HUDEP-2 (cell line): Measurements from ENCODE around the gene COL5A1.
A peak's percentile ranks its signal among the peaks of the same experiment; 100 is the strongest.
"Not testable (repeated sequence)": the region's sequence is repeated elsewhere in the genome, so short reads cannot be mapped to it uniquely, and the experiment has no call there.

Experiments
- DNase-seq, 76 experiments: peaks; one replicate each; lab custom pipeline; 2025; ENCODE audit not compliant: unreplicated experiment in 76 of 76; lab: John Stamatoyannopoulos, UW

COL5A1 gene

GRCh38 chr9:134676361-134676760, 34.8 kb downstream of the COL5A1 start:
- no peak for DNase-seq

DNA sequence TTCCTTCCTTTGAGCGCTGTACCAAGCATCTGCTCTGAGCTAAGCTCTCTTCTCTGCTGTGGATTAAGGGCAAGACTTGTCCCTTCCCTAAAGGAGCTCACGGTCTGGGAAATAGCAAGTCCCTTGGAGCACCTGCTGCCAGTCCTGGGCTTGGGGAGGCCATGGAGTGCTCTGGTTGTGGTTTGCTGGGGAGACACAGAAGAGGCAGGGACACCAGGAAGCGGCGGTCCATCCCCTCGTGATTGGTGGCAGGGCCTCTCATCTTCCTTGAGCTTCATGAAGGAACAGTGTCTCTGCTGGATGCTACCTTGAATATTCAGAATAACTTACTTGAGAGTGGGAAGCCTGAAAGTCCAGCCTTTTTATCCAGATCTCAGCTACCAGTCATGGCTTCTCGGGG, 35.3 kb downstream of the COL5A1 start:
- DNase-seq = no peak

GRCh38 chr9:134677743-134678142, 36.1 kb downstream of the COL5A1 start:
- DNase-seq = no peak

GRCh38 chr9:134678206-134678605, 36.6 kb downstream of the COL5A1 start:
- no peak for DNase-seq

GRCh38 chr9:134678666-134679443, 37.3 kb downstream of the COL5A1 start:
- DNase-seq = no peak

- no peak for DNase-seq
Measured at GRCh38 chr9:134679616-134680392, 38.2 kb downstream of the COL5A1 start.

DNA sequence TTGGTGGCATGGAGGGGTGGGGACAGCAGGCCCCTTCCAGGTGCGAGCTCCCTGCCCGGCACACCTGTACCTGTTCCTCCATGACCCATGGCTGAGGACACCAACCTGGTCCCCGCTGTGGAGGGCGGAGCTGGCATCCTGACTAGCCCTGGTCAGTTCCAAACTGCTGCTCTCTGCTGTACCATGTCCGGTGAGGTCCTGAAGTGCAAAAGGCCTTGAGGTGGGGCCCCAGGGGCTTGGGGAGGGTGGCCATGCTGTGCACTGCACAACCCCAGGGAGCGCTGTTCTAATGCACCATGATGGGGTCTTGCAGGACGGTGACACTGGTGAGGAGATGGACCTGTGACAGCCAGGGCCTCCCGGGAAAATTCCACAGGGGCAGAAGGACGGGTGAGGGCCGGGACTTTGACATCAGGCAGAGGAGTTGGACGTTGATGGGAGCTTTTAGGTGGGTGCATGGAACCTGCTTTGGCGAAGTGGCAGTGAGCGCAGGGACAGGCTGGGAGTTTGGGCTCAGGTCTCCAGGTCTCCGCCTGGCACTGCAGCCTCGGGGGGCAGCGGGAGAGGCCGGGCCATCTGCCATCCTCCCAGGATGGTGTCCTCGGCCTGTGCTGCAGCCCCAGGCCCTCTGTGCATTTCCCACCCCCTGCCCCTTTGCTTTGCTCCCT, 38.9 kb downstream of the COL5A1 start:
- no peak for DNase-seq

- no peak for DNase-seq
Measured at GRCh38 chr9:134681061-134681661, 39.6 kb downstream of the COL5A1 start.

- DNase-seq = no peak
Measured at GRCh38 chr9:134682026-134682425, 40.4 kb downstream of the COL5A1 start.

- no peak for DNase-seq
Measured at GRCh38 chr9:134682651-134683364, 41.2 kb downstream of the COL5A1 start.

DNA sequence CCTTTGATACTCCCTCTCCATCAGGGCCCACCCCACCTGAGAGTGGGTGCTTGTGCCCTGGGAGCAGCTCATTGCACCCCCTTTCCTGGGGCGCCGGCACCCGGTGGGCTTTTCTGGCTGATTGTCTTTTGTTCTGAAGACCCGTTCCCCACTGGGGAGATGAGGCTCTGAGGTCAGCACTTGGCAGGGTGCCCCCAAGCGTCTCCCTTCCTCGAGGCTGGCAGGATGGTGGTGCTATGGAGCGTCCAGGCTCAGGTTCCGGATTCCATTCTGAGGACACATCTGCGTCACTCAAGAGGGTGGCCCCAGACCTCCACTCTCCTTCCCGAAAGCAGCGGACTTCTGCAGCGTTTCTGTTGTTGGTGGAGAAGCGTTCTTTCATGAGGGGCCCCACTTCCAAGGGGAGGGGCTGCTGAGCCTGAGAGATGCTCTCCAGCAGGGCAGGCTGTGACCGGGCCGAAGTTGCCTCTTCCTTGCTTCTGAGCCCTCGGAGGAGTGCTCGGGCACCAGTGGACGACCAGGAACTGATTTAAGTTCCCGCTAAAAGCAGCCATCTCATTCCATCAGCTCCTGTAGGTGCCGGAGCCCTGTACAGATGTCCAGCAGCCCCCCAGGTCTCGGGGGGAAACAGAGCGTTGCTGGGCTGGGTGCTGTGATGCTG, 42.2 kb downstream of the COL5A1 start:
- DNase-seq = no peak

GRCh38 chr9:134684375-134684723, 42.7 kb downstream of the COL5A1 start:
- no peak for DNase-seq

GRCh38 chr9:134684941-134685340, 43.3 kb downstream of the COL5A1 start:
- not testable (repeated sequence) for DNase-seq

GRCh38 chr9:134685784-134686183, 44.2 kb downstream of the COL5A1 start:
- DNase-seq = no peak

GRCh38 chr9:134686896-134687295, 45.3 kb downstream of the COL5A1 start:
- DNase-seq = no peak

GRCh38 chr9:134687556-134687955, 46.0 kb downstream of the COL5A1 start:
- no peak for DNase-seq

- no peak for DNase-seq
Measured at GRCh38 chr9:134688231-134688630, 46.6 kb downstream of the COL5A1 start.

DNA sequence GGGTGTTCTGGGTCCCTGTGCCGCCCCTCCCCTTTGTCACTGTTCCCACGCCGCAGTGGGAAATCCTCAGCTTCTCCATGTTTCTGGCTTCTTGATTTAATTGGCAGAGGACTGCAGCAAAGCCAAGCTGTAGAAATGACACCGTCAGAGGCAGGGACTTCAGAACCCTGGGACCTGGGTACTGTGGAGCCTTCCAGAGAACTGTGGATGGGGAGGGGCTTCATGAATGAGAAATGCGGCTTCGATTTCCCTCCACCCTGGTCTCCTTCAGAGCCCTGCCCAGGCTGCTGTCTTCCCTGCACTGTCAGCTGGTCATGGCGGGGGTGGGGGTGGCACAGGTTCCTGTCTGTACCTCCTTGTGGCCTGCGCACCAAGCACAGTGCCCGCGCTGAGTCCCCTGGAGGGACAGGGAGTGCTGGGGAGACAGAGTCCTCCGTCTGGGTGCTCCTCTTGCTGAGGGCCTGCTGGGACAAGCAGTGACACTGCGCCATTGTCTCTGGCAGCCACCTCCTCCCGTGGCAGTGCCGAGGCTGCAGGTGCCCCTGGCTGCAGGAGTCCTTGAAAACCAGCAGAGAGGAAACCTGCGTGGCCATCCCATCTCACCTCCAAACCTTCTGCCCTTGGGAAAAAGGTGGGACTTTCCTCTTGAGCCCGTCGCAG, 47.2 kb downstream of the COL5A1 start:
- DNase-seq = no peak

- peak in 29 of 76 experiments; percentile 1 to 52 (median 8) for DNase-seq
Measured at GRCh38 chr9:134689321-134690181, 47.9 kb downstream of the COL5A1 start.
